ENCODE data around the gene KRTAP10-8. TPM values are rescaled to one million over a fixed set of nuclear protein-coding genes. Genes with fewer than 3 reads are reported as not detected.
"Not testable (repeated sequence)": the region's sequence is repeated elsewhere in the genome, so short reads cannot be mapped to it uniquely, and the experiment has no call there.

KRTAP10-8 gene
- total RNA-seq, 4 donors from 2014 or later = 1.3 to 7.2 TPM; not detected in 2

- H3K4me3 ChIP-seq = no peak overlapping the region
- H3K36me3 ChIP-seq = no peaks in the 10 kb centered on the region
- H3K27me3 ChIP-seq = peaks cover 16% of the 10 kb centered on the region
- DNase-seq (ENCODE audit: low spot score in 2 of 2) = no peak
- TF ChIP-seq POLR2AphosphoS5 (IDR thresholded peaks at IDR 0.05) (no peak), EP300 (IDR thresholded peaks at IDR 0.05) (no peak), CTCF (IDR thresholded peaks at IDR 0.05) (no peak), POLR2A (IDR thresholded peaks at IDR 0.05) (no peak)
- H3K9me3 ChIP-seq = peaks cover 9% of the 10 kb centered on the region
- no peaks in the 10 kb centered on the region for H3K4me1 ChIP-seq
- WGBS = 90% methylated on average over 1 of the region's 1 CpG
- no peak overlapping the region for H3K27ac ChIP-seq
Observed at GRCh38 chr21:44632067-44632466, 20.2 kb downstream of the KRTAP10-8 start.

- no peak for DNase-seq (ENCODE audit: low spot score in 2 of 2)
- WGBS = 81% methylated on average over 15 of the region's 15 CpGs
- no peak for TF ChIP-seq POLR2AphosphoS5 (IDR thresholded peaks at IDR 0.05)
- no peak for TF ChIP-seq EP300 (IDR thresholded peaks at IDR 0.05)
- no peak for TF ChIP-seq CTCF (IDR thresholded peaks at IDR 0.05)
Observed at GRCh38 chr21:44636209-44637017, 24.5 kb downstream of the KRTAP10-8 start.

GRCh38 chr21:44637018-44637850 lies 25.4 kb downstream of the KRTAP10-8 start, which contains the start of gene KRTAP10-10:
Gene KRTAP10-10 (plus strand): TSS chr21:44637356. CDS start chr21:44637418, 62 bp downstream.
- H3K36me3 ChIP-seq = no peaks in the 10 kb centered on the region
- DNase-seq (ENCODE audit: low spot score in 2 of 2) = no peak
- no peaks in the 10 kb centered on the region for H3K4me1 ChIP-seq
- H3K9me3 ChIP-seq = no peaks in the 10 kb centered on the region
- no peak within 1 kb of the TSS for H3K27ac ChIP-seq
- no peak for TF ChIP-seq CTCF (IDR thresholded peaks at IDR 0.05)
- no peak for TF ChIP-seq POLR2A (IDR thresholded peaks at IDR 0.05)
- TF ChIP-seq EP300 (IDR thresholded peaks at IDR 0.05) = no peak
- no peak for TF ChIP-seq POLR2AphosphoS5 (IDR thresholded peaks at IDR 0.05)
- no peak within 1 kb of the TSS for H3K4me3 ChIP-seq
- H3K27me3 ChIP-seq = peaks cover 21% of the 10 kb centered on the region
- WGBS = 47% methylated on average over 19 of the region's 21 CpGs

More at GRCh38 chr21:44636209-44637017, 24.5 kb downstream of the KRTAP10-8 start:
- Histone ChIP-seq H3K36me3 (no peaks in the 10 kb centered on the region), H3K27ac (no peak overlapping the region), H3K4me3 (no peak overlapping the region), H3K27me3 (peaks cover 21% of the 10 kb centered on the region), H3K4me1 (no peaks in the 10 kb centered on the region), H3K9me3 (peaks cover 4% of the 10 kb centered on the region)

GRCh38 chr21:44637851-44638348 lies 26.0 kb downstream of the KRTAP10-8 start:
- not testable (repeated sequence) for DNase-seq (ENCODE audit: low spot score in 2 of 2); H3K9me3 ChIP-seq; H3K4me1 ChIP-seq; H3K27ac ChIP-seq; H3K36me3 ChIP-seq; H3K4me3 ChIP-seq
- WGBS = 87% methylated on average over 10 of the region's 12 CpGs
- H3K27me3 ChIP-seq = peaks cover 25% of the 10 kb centered on the region

GRCh38 chr21:44638506-44639330 lies 26.8 kb downstream of the KRTAP10-8 start:
- H3K36me3 ChIP-seq; H3K9me3 ChIP-seq; H3K4me3 ChIP-seq; H3K27ac ChIP-seq; H3K4me1 ChIP-seq; DNase-seq (ENCODE audit: low spot score in 2 of 2): not testable (repeated sequence)
- H3K27me3 ChIP-seq = peaks cover 25% of the 10 kb centered on the region
- WGBS = 95% methylated on average over 10 of the region's 21 CpGs
